K562 (cell line): ENCODE results near the gene SUPT7L. TPM values are rescaled to one million over a fixed set of nuclear protein-coding genes. Genes with fewer than 3 reads are reported as not detected.

Experiments
- ATAC-seq: fragments of 200-7000 bp; cut with Tn5 transposase; 3 replicates; pipeline ENCODE4 v1.9.1; 2020; ENCODE audit warnings: moderate library complexity
- BruUV-seq: library from RNA; stranded (reverse); fragments of 400-500 nt; replicated peaks from 2 replicates; lab custom pipeline; 2021; lab: Mats Ljungman, UMichigan
- CTCF ChIA-PET: fragments of 300-600 bp; formaldehyde crosslinking; extraction: SDS; loops from one replicate; lab custom pipeline; 2021; ENCODE audit warnings: low intra/inter-chr PET ratio; lab: Yijun Ruan, JAX
- POLR2A ChIA-PET: fragments of 300-600, 350-650 bp; sonication (Branson Sonifier 250); formaldehyde crosslinking; extraction: SDS; loops from one replicate; lab custom pipeline; 2021; ENCODE audit warnings: antibody characterized with exemption, inconsistent platforms; lab: Yijun Ruan, JAX
- DNase-seq, 4 experiments: peaks; one replicate each; pipeline versions ENCODE4 v3.0.0 to v3.0.0-alpha.2; 2011 to 2018; ENCODE audit warnings: low spot score in 3 of 4, mixed read lengths in 3 of 4; ENCODE audit errors: extremely low read depth in 1 of 4
- FAIRE-seq: peaks from 2 replicates; lab custom pipeline; 2011; peaks lifted over from hg19 to GRCh38; lab: Jason Lieb, UNC
- H2AFZ ChIP-seq: 2 replicates; pipeline ENCODE4 v1.6.0; 2011; ENCODE audit warnings: low read depth, low read length, control low read depth, inconsistent platforms
- H3K27ac ChIP-seq: fragments of 200-600 bp; 3 replicates; pipeline ENCODE4 v1.8.0; 2011; ENCODE audit warnings: low read depth, mild to moderate bottlenecking, control low read depth, inconsistent platforms, low read length, moderate library complexity, mixed read lengths; ENCODE audit errors: extremely low read depth
- H3K27me3 ChIP-seq, 2 experiments: fragments of 300-600 bp in 1 of 2; 2 replicates in 1 of 2; 3 replicates in 1 of 2; pipeline versions ENCODE4 v1.6.0 to v1.8.0; 2011; ENCODE audit warnings: inconsistent platforms in 2 of 2, low read length in 2 of 2, mild to moderate bottlenecking in 1 of 2, mixed read lengths in 1 of 2, moderate library complexity in 1 of 2; ENCODE audit not compliant: control insufficient read depth in 2 of 2, insufficient read depth in 2 of 2
- H3K36me3 ChIP-seq: fragments of 300-600 bp; 3 replicates; pipeline ENCODE4 v1.8.0; 2011; ENCODE audit warnings: mild to moderate bottlenecking, low read length, inconsistent platforms; ENCODE audit not compliant: control insufficient read depth, insufficient read depth
- H3K4me1 ChIP-seq, 2 experiments: fragments of 200-600 bp in 1 of 2; replicated peaks in 1 of 2; 2 replicates in 1 of 2; 3 replicates in 1 of 2; pipeline versions ENCODE4 v1.5.1 to v1.8.0; 2011; ENCODE audit warnings: inconsistent platforms in 2 of 2, low read length in 2 of 2, mild to moderate bottlenecking in 1 of 2, mixed read lengths in 1 of 2, moderate library complexity in 1 of 2; ENCODE audit not compliant: control insufficient read depth in 2 of 2, insufficient read depth in 2 of 2
- H3K4me2 ChIP-seq: 2 replicates; pipeline ENCODE4 v1.6.1; 2011; ENCODE audit warnings: low read length, control low read depth, inconsistent platforms, mixed read lengths; ENCODE audit not compliant: insufficient read depth
- H3K4me3 ChIP-seq: fragments of 200-600 bp; sonication (generic), shearing (Covaris generic); 2 replicates; pipeline ENCODE4 v1.5.1; 2016; ENCODE audit warnings: control low read depth, inconsistent platforms
- H3K79me2 ChIP-seq: fragments of 200-600 bp; 3 replicates; pipeline ENCODE4 v1.8.0; 2011; ENCODE audit warnings: low read length, inconsistent platforms; ENCODE audit not compliant: control insufficient read depth, insufficient read depth
- H3K9ac ChIP-seq, 2 experiments: 2 replicates each; pipeline versions ENCODE4 v1.6.0 to v1.6.1; 2011; ENCODE audit warnings: low read depth in 2 of 2, low read length in 2 of 2, control low read depth in 1 of 2, inconsistent platforms in 1 of 2, mild to moderate bottlenecking in 1 of 2, mixed read lengths in 1 of 2; ENCODE audit not compliant: insufficient read depth in 1 of 2
- H3K9me1 ChIP-seq: one replicate; pipeline ENCODE4 v1.6.0; 2011; ENCODE audit warnings: inconsistent platforms, mild to moderate bottlenecking, low read length, moderate library complexity; ENCODE audit not compliant: control insufficient read depth, insufficient read depth
- H3K9me3 ChIP-seq: replicated peaks from 2 replicates; pipeline ENCODE4 v1.5.1; 2011; ENCODE audit warnings: low read depth, low read length, inconsistent platforms; ENCODE audit not compliant: control insufficient read depth, insufficient read depth
- H4K20me1 ChIP-seq: replicated peaks from 2 replicates; pipeline ENCODE4 v1.6.1; 2011; ENCODE audit warnings: low read length, inconsistent platforms, mixed read lengths; ENCODE audit not compliant: control insufficient read depth, insufficient read depth
- CHD1 ChIP-seq: fragments of 200-600 bp; sonication (generic); IDR thresholded peaks from one replicate; pipeline ENCODE4 v1.6.1; 2012; ENCODE audit warnings: mild to moderate bottlenecking, moderate library complexity, low read length, inconsistent platforms
- CREBBP ChIP-seq: IDR thresholded peaks from one replicate; pipeline ENCODE4 v1.6.1; 2012; ENCODE audit warnings: low read depth, mild to moderate bottlenecking, control low read depth, inconsistent platforms, low read length
- FOXA1 ChIP-seq: fragments of 450-650 bp; IDR thresholded peaks from 2 replicates; pipeline ENCODE4 v1.6.1; 2016; ENCODE audit warnings: mild to moderate bottlenecking, borderline replicate concordance
- FOXA3 ChIP-seq, 2 experiments: fragments of 450-650 bp in 1 of 2; sonication (generic) in 1 of 2; formaldehyde crosslinking; IDR thresholded peaks in 1 of 2; conservative IDR thresholded peaks in 1 of 2; 2 replicates each; pipeline versions ENCODE4 v1.4.0 to v1.8.0; 2020 to 2022; ENCODE audit warnings: mild to moderate bottlenecking in 2 of 2, missing genetic modification reagents in 1 of 2
- MAX ChIP-seq: sonication (generic); formaldehyde crosslinking; IDR thresholded peaks from 2 replicates; pipeline ENCODE4 v1.9.0; 2022; ENCODE audit warnings: mild to moderate bottlenecking, missing genetic modification reagents
- MED1 ChIP-seq: sonication (generic); formaldehyde crosslinking; IDR thresholded peaks from 2 replicates; pipeline ENCODE4 v1.8.1; 2023; ENCODE audit warnings: missing genetic modification reagents, borderline replicate concordance
- MGA ChIP-seq: fragments of 450-650 bp; IDR thresholded peaks from 2 replicates; pipeline ENCODE4 v1.6.1; 2016; ENCODE audit warnings: mild to moderate bottlenecking, moderate library complexity
- RHOXF2B ChIP-seq: fragments of 250-450 bp; sonication (Bioruptor Pico); conservative IDR thresholded peaks from 2 replicates; pipeline ENCODE4 v1.5.1; 2021
- TCF7 ChIP-seq: sonication (generic); IDR thresholded peaks from 2 replicates; pipeline ENCODE4 v1.6.1; 2016; ENCODE audit warnings: antibody characterized with exemption, borderline replicate concordance
- WGBS: fragments of 100-300 bp; shearing (Covaris generic); methylation state at CpG from one replicate; pipeline ENCODE4 v1.1.6; 2016; ENCODE audit warnings: low coverage, mixed read lengths; ENCODE audit not compliant: insufficient coverage; ENCODE audit errors: missing lambda C conversion rate; 5-methylcytosine and 5-hydroxymethylcytosine counted together
- in situ Hi-C: fragments of 300-500 bp; cut with MboI; formaldehyde crosslinking; loops from 4 replicates; pipeline ENCODE4 v1.15.0; 2018; ENCODE audit warnings: inconsistent platforms, mixed read lengths
- intact Hi-C: fragments of 100-400 bp; cut with micrococcal nuclease; formaldehyde crosslinking; loops from 2 replicates; pipeline ENCODE4 v1.14.2; 2022
- polyA plus RNA-seq, 8 experiments: library from polyadenylated mRNA; depleted of rRNA in 4 of 8; stranded (reverse) in 5 of 8; unstranded in 3 of 8; fragments of >200 nt; fragmentation: Nextera tagmentation in 2 of 8; fragmentation: Illumina TruSeq in 1 of 8; extraction: Ambion mirVana in 2 of 8; extraction: Trizol in 1 of 8; gene quantifications; 2 replicates each; pipeline versions ENCODE4 v1.2.1 to v1.2.3, GENCODE V29; 2011 to 2014; ENCODE audit warnings: inconsistent platforms in 1 of 8, missing spikeins in 1 of 8
- total RNA-seq, 7 experiments: library from RNA; depleted of rRNA in 6 of 7; stranded (reverse); fragments of >200 nt in 6 of 7; fragmentation: Illumina TruSeq in 2 of 7; extraction: Trizol in 2 of 7; gene quantifications; 2 replicates each; pipeline versions ENCODE4 v1.2.1 to v1.2.3, GENCODE V29; 2011 to 2021; ENCODE audit warnings: low replicate concordance in 1 of 7

Gene SUPT7L
- total and polyA plus RNA-seq, 9 of the 15 experiments (the other 6 are each of a cell fraction or from before 2014, with no cell fraction given) = 22.0 to 72.8 (median 40.2) TPM

- ATAC-seq = peak; percentile 70
- ChIA-PET CTCF (no interaction called here), POLR2A (interaction anchor here (0.6 to 1.7 kb wide), 9 partner anchors 10 to 372 kb away, joined by 3 to 13 read pairs (median 4); partner anchors contain the start of gene PPM1G)
- FAIRE-seq = no peak
- TSS peak; percentile 85 for BruUV-seq
- Histone ChIP-seq H3K9ac (peak overlapping the region; percentile 92 to 95), H2AFZ (peak overlapping the region; percentile 95), H3K27ac (peak overlapping the region; percentile 95), H3K4me3 (peak overlapping the region; percentile 98), H3K4me1 (peaks cover 10 to 20% of the 10 kb centered on the region in 2 experiments; a peak in 4 of 5 replicates), H3K9me1 (no peaks in the 10 kb centered on the region), H3K4me2 (peak overlapping the region; percentile 92), H4K20me1 (no peaks in the 10 kb centered on the region), H3K79me2 (peaks cover 58% of the 10 kb centered on the region), H3K36me3 (peaks cover 55% of the 10 kb centered on the region), H3K27me3 (no peaks in the 10 kb centered on the region), H3K9me3 (no peaks in the 10 kb centered on the region)
- DNase-seq = peak in 2 of 4 experiments; percentile 51 to 53
- intact Hi-C loops (no loop called here), in situ Hi-C loops (no loop called here)
- 1% methylated on average over 27 of the region's 28 CpGs for WGBS
- TF ChIP-seq MGA = no peak
- 0 out of 2 replicates have a peak, but pooled peaks have one; percentile 19 for TF ChIP-seq MAX (CRISPR knock-in tag)
- TF ChIP-seq RHOXF2B (CRISPR knock-in tag) = no peak
- TF ChIP-seq FOXA1 = no peak
- no peak for TF ChIP-seq MED1 (CRISPR knock-in tag)
- TF ChIP-seq CREBBP = no peak
- peak in 1 of 2 experiments; percentile 37; a peak in 1 of 4 replicates for TF ChIP-seq FOXA3 (CRISPR knock-in tag; conservative IDR thresholded peaks at IDR 0.05 in 1 of 2, IDR thresholded peaks at IDR 0.05 in 1 of 2)
- TF ChIP-seq TCF7 = no peak
- TF ChIP-seq CHD1 = peak; percentile 12
These were observed 750 bp upstream of the SUPT7L start for GRCh38 chr2:27664154-27664574.
